Urinary bladder (tissue), 4 donors: ENCODE data around the gene BTBD9. TPM values are rescaled to one million over a fixed set of nuclear protein-coding genes. Genes with fewer than 3 reads are reported as not detected.

Experiments used
- DNase-seq: peaks from one replicate; pipeline ENCODE4 v3.0.0-alpha.2; 2015; ENCODE audit errors: extremely low spot score
- H3K27ac ChIP-seq: one replicate; pipeline ENCODE4 v1.5.1; 2013; ENCODE audit warnings: low read depth, mild to moderate bottlenecking, moderate library complexity
- H3K36me3 ChIP-seq: one replicate; pipeline ENCODE4 v1.6.1; 2013; ENCODE audit warnings: mild to moderate bottlenecking, moderate library complexity; ENCODE audit not compliant: insufficient read depth
- H3K4me1 ChIP-seq: one replicate; pipeline ENCODE4 v1.6.1; 2013; ENCODE audit warnings: mild to moderate bottlenecking, moderate library complexity; ENCODE audit not compliant: insufficient read depth
- H3K4me3 ChIP-seq: one replicate; pipeline ENCODE4 v1.5.1; 2013; ENCODE audit warnings: low read depth, low read length
- WGBS: extraction: QIAGEN DNeasy Blood & Tissue Kit; methylation state at CpG from one replicate; pipeline ENCODE4 v1.1.7; 2013; 5-methylcytosine and 5-hydroxymethylcytosine counted together
- polyA plus RNA-seq: library from polyadenylated mRNA; stranded (reverse); fragments of 200-250 nt; gene quantifications from one replicate; pipeline ENCODE4 v1.2.3, GENCODE V29; 2013
- total RNA-seq: library from RNA; depleted of rRNA; stranded (reverse); fragments of >200 nt; gene quantifications from one replicate; pipeline ENCODE4 v1.2.3, GENCODE V29; 2014
- donor health status: healthy with polysubstance abuse.
- donor health status: healthy.

The BTBD9 gene
- total and polyA plus RNA-seq, 2 donors: 5.3 to 34.2 TPM

DNA sequence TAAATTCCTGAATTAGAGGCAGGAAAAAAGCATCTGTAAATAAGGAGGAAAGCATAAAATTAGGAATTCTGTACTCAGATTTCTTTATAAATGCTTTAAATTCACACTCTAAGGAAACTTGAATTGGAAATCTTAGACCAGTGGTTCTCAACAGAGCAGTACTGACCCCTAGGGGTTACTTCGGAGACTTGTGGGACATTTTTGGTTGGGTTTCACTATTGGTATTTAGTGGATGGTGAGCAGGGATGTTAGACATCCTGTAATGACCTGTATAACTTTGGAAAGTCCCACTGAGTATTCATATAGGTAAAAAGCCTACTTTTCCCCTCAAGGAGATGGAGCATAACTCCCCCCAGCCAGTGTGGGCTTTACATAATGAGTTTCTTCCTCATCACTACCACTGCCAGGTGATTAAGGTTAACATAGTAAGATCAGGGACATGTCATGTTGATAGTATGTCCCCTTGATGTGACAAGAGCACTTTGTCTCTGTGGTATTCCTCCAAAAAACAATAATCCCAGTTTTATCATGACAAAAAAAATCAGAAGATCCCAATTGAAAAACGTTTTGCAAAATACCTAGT lies 32.2 kb upstream of the BTBD9 start:
- 12% methylated on average over 2 of the region's 2 CpGs for WGBS

DNA sequence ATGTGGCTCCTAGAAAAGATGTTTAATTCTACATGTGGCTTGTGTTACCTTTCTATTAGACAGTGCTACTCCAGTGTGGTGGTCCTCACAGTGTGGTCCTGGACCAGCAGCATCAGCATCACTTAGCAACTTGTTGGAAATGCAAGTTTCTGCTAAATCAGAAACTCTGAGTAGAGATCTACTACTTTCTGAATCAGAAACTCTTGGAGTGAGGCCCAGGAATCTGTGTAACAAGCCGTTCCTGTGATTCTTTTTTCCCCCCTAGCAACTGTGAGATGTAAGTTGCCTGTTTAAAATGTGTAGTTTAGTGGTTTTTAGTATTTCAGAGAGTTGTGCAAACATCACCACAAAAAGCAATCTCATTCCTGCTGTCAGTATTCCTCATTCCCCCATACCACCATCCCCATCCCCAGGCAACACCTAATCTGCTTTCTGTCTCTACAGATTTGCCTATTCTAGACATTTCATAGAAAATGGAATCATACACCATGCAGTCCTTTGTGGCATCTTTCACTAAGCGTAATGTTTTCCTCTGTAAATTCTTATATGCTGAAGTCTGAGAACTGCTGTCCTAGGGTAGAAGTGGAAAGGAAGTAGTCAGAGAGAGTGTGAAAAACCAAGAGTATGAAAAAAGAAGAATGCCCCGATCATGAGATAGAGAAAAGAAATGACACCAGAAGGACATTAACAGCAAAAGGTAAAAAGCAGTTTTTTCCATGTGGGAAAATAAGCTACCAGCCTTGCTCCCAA lies 18.9 kb upstream of the BTBD9 start:
- no peak overlapping the region for H3K27ac ChIP-seq
- WGBS: 96% methylated on average over 3 of the region's 3 CpGs
- no peak for DNase-seq

More for the DNA sequence above, 32.2 kb upstream of the BTBD9 start:
- Histone ChIP-seq H3K27ac (no peak overlapping the region), H3K4me1 (no peaks in the 10 kb centered on the region), H3K4me3 (no peak overlapping the region), H3K36me3 (peaks cover 2% of the 10 kb centered on the region)
- DNase-seq: no peak

DNA sequence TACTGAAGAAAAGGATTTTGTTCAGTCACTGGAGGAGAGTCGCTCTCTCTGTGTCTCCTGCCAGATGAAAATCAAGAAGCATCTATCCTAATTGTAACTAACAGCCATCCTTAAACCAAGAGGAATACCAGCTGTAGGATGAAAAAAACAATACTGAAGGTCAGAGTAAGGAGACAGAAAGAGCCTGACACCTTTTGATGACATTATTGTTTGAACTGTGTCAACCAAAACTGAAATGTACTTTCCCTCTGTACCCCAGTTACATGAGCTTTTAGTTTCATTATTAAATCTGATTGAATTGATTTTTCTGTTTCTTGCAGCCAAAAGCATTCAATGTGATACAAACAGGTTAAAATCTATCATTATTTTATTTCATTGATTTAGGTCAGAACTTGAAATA lies 17.2 kb upstream of the BTBD9 start:
- no peak overlapping the region for H3K4me3 ChIP-seq
- H3K4me1 ChIP-seq: no peaks in the 10 kb centered on the region
- peaks cover 2% of the 10 kb centered on the region for H3K36me3 ChIP-seq
- no peak overlapping the region for H3K27ac ChIP-seq
- DNase-seq: no peak
- 95% methylated on average over 1 of the region's 1 CpG for WGBS

More for the DNA sequence above, 18.9 kb upstream of the BTBD9 start:
- no peaks in the 10 kb centered on the region for H3K4me1 ChIP-seq
- H3K4me3 ChIP-seq: no peak overlapping the region
- peaks cover 2% of the 10 kb centered on the region for H3K36me3 ChIP-seq

DNA sequence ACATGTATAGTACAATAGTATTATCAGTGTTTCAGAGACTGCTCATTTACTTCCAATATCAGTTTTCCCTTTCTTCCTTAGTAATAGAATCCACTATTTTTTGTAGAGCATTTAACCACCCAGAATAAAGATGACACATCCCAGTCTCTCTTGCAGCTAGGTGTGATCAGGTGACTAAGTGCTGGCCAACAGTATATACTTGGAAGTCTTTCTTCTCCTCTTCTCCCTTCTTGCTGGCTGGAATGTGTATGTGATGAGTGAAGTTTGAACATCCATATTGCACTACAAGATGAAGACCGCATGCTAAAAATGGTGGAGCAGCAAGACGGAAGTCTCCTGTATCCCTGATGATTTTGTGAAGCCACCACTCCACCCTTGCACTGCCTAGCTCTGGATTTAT lies 14.5 kb upstream of the BTBD9 start:
- H3K4me1 ChIP-seq: no peaks in the 10 kb centered on the region
- WGBS: 97% methylated on average over 2 of the region's 2 CpGs
- H3K4me3 ChIP-seq: no peak overlapping the region
- H3K27ac ChIP-seq: no peak overlapping the region
- DNase-seq: no peak
- peaks cover 2% of the 10 kb centered on the region for H3K36me3 ChIP-seq

DNA sequence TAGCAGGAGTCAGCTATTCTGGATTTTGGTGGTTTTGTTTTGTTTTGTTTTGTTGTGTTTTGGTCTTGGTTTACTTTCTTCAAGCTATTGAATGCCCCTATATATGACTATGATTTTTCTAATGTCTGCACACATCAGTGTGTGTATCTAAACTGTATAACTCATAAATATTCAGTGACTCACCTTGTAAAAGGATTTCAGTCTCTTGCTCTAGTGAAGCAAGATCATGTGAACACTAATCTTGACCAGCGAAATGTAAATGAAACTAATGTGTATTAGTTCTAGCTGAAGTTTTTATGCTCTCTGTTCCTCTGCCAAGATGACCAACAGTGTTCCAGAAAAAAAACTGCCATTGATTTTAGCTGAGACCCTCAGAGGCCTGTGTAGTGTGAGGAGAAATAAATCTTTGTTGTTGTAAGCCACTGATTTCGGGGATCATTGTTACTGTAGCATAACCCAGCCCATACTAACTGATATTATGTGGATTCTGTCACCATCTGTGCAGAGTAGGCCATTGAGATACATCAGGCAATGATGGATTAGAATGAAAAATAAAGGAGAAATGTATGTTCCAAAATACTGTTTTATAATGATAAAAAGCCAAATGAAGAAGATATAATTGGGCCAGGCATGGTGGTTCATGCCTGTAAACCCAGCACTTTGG lies 11.5 kb upstream of the BTBD9 start:
- H3K27ac ChIP-seq: no peak overlapping the region
- no peaks in the 10 kb centered on the region for H3K36me3 ChIP-seq
- H3K4me1 ChIP-seq: no peaks in the 10 kb centered on the region
- no peak for DNase-seq
- WGBS: 84% methylated on average over 2 of the region's 2 CpGs
- no peak overlapping the region for H3K4me3 ChIP-seq

DNA sequence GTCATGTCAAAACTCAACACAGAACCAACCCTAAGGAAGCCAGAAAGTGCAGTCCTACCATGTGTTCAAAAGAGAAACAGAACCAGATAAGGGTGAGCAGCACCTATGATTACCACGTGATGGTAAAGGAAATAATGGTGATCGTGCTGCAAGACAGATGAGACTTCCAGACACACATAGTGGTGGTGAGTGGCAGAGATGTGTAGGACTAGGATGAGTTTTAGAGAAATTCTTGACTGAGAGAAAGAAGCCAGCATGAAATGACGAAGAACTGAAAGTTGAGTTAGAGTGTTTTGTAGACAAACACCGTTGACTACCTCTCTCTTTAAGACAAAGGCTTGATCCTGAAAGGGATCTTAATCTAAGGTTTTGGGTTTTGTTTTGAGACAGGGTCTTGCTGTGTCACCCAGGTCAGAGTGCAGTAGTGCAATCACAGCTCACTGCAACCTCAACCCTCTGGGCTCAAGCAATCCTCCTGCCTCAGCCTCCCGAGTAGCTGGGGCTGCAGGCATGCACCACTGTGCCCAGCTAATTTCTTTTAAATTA lies 10.6 kb upstream of the BTBD9 start:
- H3K36me3 ChIP-seq: no peaks in the 10 kb centered on the region
- no peaks in the 10 kb centered on the region for H3K4me1 ChIP-seq
- no peak overlapping the region for H3K27ac ChIP-seq
- DNase-seq: no peak
- 94% methylated on average over 5 of the region's 5 CpGs for WGBS
- H3K4me3 ChIP-seq: no peak overlapping the region

DNA sequence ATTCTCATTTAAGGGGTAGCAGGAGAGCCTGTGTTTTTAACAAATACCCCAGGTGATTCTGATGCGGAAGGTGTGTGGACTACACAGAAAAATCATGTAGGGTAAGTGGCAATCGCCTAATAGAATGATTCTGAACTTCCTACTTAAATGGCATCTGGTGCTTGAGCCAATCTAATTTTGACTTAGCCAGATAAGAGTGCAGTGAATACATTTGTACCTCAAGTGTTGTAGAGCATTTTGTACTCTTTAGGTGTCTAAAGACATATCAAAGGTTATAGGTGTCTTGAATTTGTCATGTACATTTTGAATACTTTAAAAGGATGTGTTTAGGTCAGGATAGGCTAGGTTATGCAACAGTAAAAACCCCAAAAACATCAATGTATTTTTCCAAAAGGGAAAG lies 10.0 kb upstream of the BTBD9 start:
- no peak overlapping the region for H3K27ac ChIP-seq
- H3K36me3 ChIP-seq: no peaks in the 10 kb centered on the region
- no peak overlapping the region for H3K4me3 ChIP-seq
- WGBS: 98% methylated on average over 2 of the region's 2 CpGs
- no peak for DNase-seq
- H3K4me1 ChIP-seq: no peaks in the 10 kb centered on the region

DNA sequence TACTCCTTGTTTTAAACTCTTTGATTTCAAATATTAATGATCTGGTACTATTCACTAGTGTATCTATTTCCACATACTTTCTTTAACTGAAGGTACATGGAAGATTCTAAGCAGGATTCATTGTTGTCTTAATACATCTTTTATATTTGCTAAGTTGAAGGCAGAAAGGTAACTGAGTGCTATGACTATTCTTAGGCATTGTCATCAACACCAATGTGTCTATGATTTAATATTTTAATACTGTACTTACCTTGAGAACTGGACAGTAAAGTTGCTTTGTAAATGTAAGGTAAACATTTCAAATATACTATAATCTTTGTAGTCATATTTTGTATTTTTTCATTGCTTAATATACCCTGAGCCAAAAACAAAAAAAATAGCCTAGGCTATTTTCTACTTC lies 8.9 kb upstream of the BTBD9 start:
- H3K4me3 ChIP-seq: no peak overlapping the region
- no peaks in the 10 kb centered on the region for H3K4me1 ChIP-seq
- no peak overlapping the region for H3K27ac ChIP-seq
- no peak for DNase-seq
- no peaks in the 10 kb centered on the region for H3K36me3 ChIP-seq

DNA sequence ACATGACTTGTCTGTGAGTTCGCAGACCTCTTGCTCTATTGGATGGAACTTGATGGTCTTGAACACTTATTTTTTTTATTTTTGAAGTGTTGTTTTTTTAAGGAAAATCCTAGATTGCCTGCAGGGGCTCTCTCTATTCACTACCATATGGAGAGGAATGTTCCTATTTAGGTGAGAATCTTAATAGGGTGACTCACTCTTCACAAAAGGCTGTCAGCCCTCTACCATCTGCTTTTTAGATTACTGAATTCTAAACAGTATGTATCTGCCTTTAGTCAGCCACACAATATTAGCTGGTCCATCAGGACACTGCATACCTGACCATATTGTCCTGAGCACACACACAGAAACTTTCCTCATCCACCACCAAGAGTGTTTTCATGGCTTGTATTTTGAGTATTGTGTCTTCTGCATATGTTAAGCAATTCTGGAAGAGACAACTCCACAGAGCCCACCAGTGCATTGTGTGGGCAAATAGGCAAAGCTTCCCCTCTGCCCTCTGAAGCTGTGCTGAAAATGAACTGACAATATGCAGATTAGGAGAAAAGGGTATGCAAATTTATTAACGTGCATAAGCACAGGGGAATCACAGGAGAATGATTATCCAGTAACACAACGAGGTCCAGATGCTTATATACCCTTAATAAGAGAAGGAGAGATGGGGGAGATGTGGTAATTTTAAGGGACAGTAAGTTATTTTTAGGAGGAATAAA lies 6.6 kb upstream of the BTBD9 start:
- Histone ChIP-seq H3K27ac (no peak overlapping the region), H3K4me1 (no peaks in the 10 kb centered on the region), H3K36me3 (no peaks in the 10 kb centered on the region), H3K4me3 (no peak overlapping the region)
- DNase-seq: no peak
- 86% methylated on average over 3 of the region's 3 CpGs for WGBS

DNA sequence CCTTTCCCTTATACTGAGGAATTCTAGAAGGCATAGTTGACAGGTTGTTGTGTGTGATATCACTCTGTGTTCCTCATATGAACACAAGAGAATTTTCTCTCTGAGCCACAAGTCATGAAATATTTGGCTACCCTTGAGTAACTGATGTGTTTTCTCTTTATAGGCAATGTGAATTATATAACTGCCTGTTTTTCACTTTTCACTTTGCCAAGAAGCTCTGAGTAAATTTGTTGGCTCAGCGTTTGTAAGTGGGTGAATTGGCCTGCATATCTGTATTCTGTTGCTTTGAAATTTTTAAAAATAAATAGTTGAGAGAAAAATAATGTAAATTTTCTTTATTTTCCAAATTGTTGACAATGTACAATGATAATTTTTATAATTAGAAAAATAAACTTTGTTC lies 5.2 kb upstream of the BTBD9 start:
- no peak overlapping the region for H3K27ac ChIP-seq
- H3K4me1 ChIP-seq: no peaks in the 10 kb centered on the region
- DNase-seq: no peak
- WGBS: 49% methylated on average over 1 of the region's 1 CpG
- H3K4me3 ChIP-seq: no peak overlapping the region
- H3K36me3 ChIP-seq: no peaks in the 10 kb centered on the region

DNA sequence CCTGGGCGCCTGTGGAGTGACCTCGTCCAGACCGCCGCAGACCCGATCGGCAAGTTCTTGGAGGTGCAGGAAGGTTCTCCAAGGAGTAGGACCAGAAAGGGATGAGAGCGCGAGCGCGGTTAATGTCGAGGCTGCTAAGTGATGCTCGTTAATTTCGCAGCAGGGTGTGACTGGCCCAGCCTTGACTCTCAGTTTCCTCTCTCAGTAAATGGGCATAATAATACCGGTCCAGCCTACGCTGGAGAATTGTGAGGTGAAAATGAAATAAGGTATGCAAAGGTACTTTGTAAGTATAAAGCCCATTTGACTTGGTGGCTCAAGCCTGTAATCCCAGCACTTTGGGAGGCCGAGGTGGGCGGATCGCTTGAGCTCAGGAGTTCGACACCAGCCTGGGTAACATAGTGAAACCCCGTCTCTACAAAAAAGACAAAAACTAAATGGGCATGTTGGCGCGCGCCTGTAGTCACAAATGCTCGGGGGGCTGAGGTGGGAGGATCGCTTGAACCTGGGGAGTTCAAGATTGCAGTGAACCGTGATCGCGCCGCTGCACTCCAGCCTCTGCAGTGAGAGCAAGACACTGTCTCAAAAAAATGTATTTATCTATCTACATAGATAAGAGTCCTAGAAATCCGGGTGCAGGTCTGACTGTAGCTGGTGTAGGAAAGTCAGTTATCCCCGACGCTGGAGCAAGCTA lies 634 bp upstream of the BTBD9 start:
- H3K27ac ChIP-seq: peak overlapping the region; percentile 80
- H3K4me1 ChIP-seq: no peaks in the 10 kb centered on the region
- H3K4me3 ChIP-seq: peak overlapping the region; percentile 73
- WGBS: 6% methylated on average over 32 of the region's 32 CpGs
- no peaks in the 10 kb centered on the region for H3K36me3 ChIP-seq
- DNase-seq: peak; percentile 50

DNA sequence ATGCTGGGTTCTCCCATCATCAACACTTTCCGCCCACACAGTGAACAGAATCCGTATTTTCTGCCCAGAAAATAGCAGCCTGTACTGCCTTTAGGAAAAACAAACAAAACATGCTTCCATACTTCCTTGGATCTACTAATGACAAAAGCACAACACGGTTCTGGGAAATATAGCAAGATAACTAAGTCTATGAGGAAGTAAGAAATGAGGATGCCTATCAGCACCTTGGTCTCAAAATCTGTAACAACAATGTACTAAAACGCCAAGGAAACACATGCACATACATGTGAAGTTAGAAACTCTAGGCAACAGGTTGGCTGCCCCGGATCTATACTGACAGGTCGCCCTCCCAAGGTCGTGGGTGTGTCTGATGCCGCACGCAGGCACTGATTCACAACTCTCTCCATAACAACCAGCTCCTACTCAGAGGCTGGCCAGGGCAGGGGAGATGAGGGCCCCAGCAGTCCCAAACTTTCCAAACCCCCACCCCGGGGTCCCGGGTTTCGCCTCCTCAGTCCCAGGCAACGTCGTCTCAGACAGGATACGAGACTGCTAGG lies 710 bp downstream of the BTBD9 start:
- Histone ChIP-seq H3K4me3 (peak overlapping the region; percentile 73), H3K27ac (peak overlapping the region; percentile 89), H3K4me1 (no peaks in the 10 kb centered on the region), H3K36me3 (no peaks in the 10 kb centered on the region)
- DNase-seq: peak; percentile 28
- WGBS: 5% methylated on average over 15 of the region's 15 CpGs

DNA sequence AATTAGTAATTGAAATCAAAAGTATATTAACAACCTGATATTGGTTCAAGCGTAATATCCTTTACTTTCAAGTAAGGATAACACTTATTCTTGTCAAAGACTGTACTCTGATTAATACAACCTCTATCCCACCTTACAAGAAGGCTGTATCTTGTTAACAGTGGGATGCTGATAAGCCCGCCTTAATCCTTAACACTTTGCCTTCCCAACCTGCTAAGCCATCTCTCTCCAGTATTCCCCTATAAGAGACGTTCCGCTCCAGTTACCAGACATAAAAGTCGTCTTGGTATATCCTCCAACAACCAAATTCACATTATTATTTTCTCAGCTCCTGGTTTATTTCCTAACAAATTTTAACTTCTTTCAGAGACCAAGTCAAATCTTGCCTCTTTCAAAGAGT lies 2.0 kb downstream of the BTBD9 start:
- no peak for DNase-seq
- Histone ChIP-seq H3K27ac (no peak overlapping the region), H3K4me3 (no peak overlapping the region), H3K4me1 (no peaks in the 10 kb centered on the region), H3K36me3 (no peaks in the 10 kb centered on the region)
- WGBS: 89% methylated on average over 5 of the region's 5 CpGs
